Astrocyte (in vitro differentiated cells and primary cell): ENCODE results near the gene MARCHF4. TPM values are rescaled to one million over a fixed set of nuclear protein-coding genes. Genes with fewer than 3 reads are reported as not detected.

Experiments
- DNase-seq: peaks from one replicate; pipeline ENCODE4 v3.0.0-alpha.2; 2010; ENCODE audit warnings: low read depth
- FAIRE-seq: peaks from 2 replicates; lab custom pipeline; 2011; peaks lifted over from hg19 to GRCh38; lab: Jason Lieb, UNC
- H2AFZ ChIP-seq: 2 replicates; pipeline ENCODE4 v1.6.0; 2012; ENCODE audit warnings: low read depth, low read length, inconsistent platforms
- H3K27ac ChIP-seq: 2 replicates; pipeline ENCODE4 v1.5.1; 2011; ENCODE audit warnings: low read depth, low read length, inconsistent platforms
- H3K27me3 ChIP-seq: 2 replicates; pipeline ENCODE4 v1.6.0; 2011; ENCODE audit warnings: low read length, inconsistent platforms; ENCODE audit not compliant: insufficient read depth
- H3K36me3 ChIP-seq: 2 replicates; pipeline ENCODE4 v1.5.1; 2011; ENCODE audit warnings: low read length, inconsistent platforms; ENCODE audit not compliant: insufficient read depth
- H3K4me1 ChIP-seq: 2 replicates; pipeline ENCODE4 v1.5.1; 2011; ENCODE audit warnings: low read length, inconsistent platforms; ENCODE audit not compliant: insufficient read depth
- H3K4me2 ChIP-seq: 2 replicates; pipeline ENCODE4 v1.6.0; 2012; ENCODE audit warnings: low read length, inconsistent platforms
- H3K4me3 ChIP-seq: 2 replicates; pipeline ENCODE4 v1.5.1; 2011; ENCODE audit warnings: low read depth, mild to moderate bottlenecking, low read length, inconsistent platforms; ENCODE audit not compliant: insufficient read depth
- H3K79me2 ChIP-seq: 2 replicates; pipeline ENCODE4 v1.6.0; 2012; ENCODE audit warnings: mild to moderate bottlenecking, low read length, inconsistent platforms; ENCODE audit not compliant: insufficient read depth
- H3K9ac ChIP-seq: 2 replicates; pipeline ENCODE4 v1.6.0; 2012; ENCODE audit warnings: mild to moderate bottlenecking, low read length, inconsistent platforms
- H3K9me3 ChIP-seq: 2 replicates; pipeline ENCODE4 v1.5.1; 2012; ENCODE audit warnings: low read depth, mild to moderate bottlenecking, low read length, inconsistent platforms; ENCODE audit not compliant: insufficient read depth
- H4K20me1 ChIP-seq: 2 replicates; pipeline ENCODE4 v1.6.0; 2012; ENCODE audit warnings: low read length, inconsistent platforms; ENCODE audit not compliant: insufficient read depth
- H3K27ac Mint-ChIP-seq: one replicate; pipeline ENCODE4 v1.8.0; 2021; ENCODE audit warnings: mild to moderate bottlenecking, mixed read lengths; ENCODE audit not compliant: unreplicated experiment
- H3K27me3 Mint-ChIP-seq: one replicate; pipeline ENCODE4 v1.8.0; 2021; ENCODE audit warnings: low read depth, mixed read lengths; ENCODE audit not compliant: unreplicated experiment
- H3K36me3 Mint-ChIP-seq: one replicate; pipeline ENCODE4 v1.8.0; 2021; ENCODE audit warnings: low read depth, mixed read lengths; ENCODE audit not compliant: unreplicated experiment
- H3K4me1 Mint-ChIP-seq: one replicate; pipeline ENCODE4 v1.8.0; 2021; ENCODE audit warnings: low read depth, mixed read lengths; ENCODE audit not compliant: unreplicated experiment
- H3K4me3 Mint-ChIP-seq: one replicate; pipeline ENCODE4 v1.8.0; 2021; ENCODE audit warnings: mild to moderate bottlenecking, moderate library complexity, mixed read lengths; ENCODE audit not compliant: unreplicated experiment
- H3K9me3 Mint-ChIP-seq: one replicate; pipeline ENCODE4 v1.8.0; 2021; ENCODE audit warnings: mild to moderate bottlenecking, mixed read lengths; ENCODE audit not compliant: unreplicated experiment
- EZH2 ChIP-seq: IDR thresholded peaks from 2 replicates; pipeline ENCODE4 v1.6.1; 2012; ENCODE audit warnings: mild to moderate bottlenecking, low read length, inconsistent platforms; ENCODE audit not compliant: insufficient read depth
- total RNA-seq: library from RNA; stranded (reverse); gene quantifications from 2 replicates; pipeline ENCODE4 v1.2.1, GENCODE V29; 2021
- TF ChIP-seq, protein P1 (sequence below): IDR thresholded peaks from 2 replicates; pipeline ENCODE4 v1.5.1; 2011; ENCODE audit warnings: low read depth, mild to moderate bottlenecking, inconsistent platforms, low read length, moderate library complexity; ENCODE audit not compliant: insufficient read depth

The MARCHF4 gene
- total RNA-seq, 1 donor from 2014 or later: 42.8 TPM

DNA sequence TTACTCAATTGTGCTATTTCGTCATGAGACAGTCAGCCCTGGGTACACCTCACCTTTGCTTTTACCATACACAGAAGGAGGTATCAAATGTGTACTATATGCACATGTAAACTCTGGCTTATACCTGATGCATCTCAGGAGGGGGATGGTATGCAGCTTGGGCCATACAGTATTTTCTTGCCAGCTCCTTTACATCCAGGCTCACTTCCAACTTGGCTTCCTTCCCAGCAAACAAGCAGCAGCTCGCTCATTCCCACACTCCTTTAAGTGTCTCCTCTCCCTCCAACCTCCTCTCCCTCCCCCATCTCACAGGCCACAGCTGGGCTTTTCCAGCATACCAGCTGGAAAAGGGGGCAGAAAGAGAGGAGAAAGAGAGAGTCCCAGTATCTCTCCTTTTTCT, 9.6 kb downstream of the MARCHF4 start:
- Histone ChIP-seq H2AFZ (no peak overlapping the region), H3K4me2 (peak overlapping the region; percentile 32), H3K36me3 (peaks cover 2% of the 10 kb centered on the region), H3K27me3 (no peaks in the 10 kb centered on the region), H3K4me1 (peaks cover 8% of the 10 kb centered on the region), H3K9ac (no peak overlapping the region), H3K79me2 (peaks cover 34% of the 10 kb centered on the region), H3K27ac (no peak overlapping the region), H4K20me1 (peaks cover 35% of the 10 kb centered on the region), H3K4me3 (no peak overlapping the region), H3K9me3 (no peaks in the 10 kb centered on the region)
- FAIRE-seq: no peak
- no peak for TF ChIP-seq EZH2
- TF ChIP-seq, protein P1, sequence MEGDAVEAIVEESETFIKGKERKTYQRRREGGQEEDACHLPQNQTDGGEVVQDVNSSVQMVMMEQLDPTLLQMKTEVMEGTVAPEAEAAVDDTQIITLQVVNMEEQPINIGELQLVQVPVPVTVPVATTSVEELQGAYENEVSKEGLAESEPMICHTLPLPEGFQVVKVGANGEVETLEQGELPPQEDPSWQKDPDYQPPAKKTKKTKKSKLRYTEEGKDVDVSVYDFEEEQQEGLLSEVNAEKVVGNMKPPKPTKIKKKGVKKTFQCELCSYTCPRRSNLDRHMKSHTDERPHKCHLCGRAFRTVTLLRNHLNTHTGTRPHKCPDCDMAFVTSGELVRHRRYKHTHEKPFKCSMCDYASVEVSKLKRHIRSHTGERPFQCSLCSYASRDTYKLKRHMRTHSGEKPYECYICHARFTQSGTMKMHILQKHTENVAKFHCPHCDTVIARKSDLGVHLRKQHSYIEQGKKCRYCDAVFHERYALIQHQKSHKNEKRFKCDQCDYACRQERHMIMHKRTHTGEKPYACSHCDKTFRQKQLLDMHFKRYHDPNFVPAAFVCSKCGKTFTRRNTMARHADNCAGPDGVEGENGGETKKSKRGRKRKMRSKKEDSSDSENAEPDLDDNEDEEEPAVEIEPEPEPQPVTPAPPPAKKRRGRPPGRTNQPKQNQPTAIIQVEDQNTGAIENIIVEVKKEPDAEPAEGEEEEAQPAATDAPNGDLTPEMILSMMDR: no peak
- peaks cover 25% of the 10 kb centered on the region for H3K4me1 Mint-ChIP-seq
- peaks cover 21% of the 10 kb centered on the region for H3K36me3 Mint-ChIP-seq
- H3K9me3 Mint-ChIP-seq: no peaks in the 10 kb centered on the region
- no peaks in the 10 kb centered on the region for H3K27me3 Mint-ChIP-seq
- DNase-seq: peak; percentile 55
- H3K27ac Mint-ChIP-seq: peak overlapping the region; percentile 60
- peak overlapping the region; percentile 4 for H3K4me3 Mint-ChIP-seq

DNA sequence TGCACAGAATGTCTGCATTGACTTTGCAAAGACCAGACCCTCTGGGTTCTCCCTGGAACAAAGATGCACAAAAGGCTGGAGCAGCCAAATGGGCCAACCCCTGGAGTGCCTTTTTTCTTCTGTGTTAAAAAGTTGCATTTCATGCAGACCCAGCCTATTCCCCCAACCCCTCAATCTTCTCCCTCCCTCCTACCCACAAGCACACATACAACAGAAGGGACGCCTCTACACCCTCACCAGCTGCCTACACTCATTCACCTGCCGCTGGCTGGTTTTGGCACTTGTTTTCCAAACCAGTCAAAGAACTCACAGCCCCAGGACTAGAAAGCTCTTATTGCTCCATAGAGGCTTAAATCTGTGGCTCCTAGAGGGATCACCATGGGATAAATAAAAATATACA, 16.6 kb downstream of the MARCHF4 start:
- Histone ChIP-seq H3K4me1 (peaks cover 9% of the 10 kb centered on the region), H2AFZ (no peak overlapping the region), H3K4me2 (no peak overlapping the region), H3K79me2 (peaks cover 23% of the 10 kb centered on the region), H3K4me3 (no peak overlapping the region), H3K36me3 (peaks cover 2% of the 10 kb centered on the region), H4K20me1 (peaks cover 5% of the 10 kb centered on the region), H3K9me3 (no peaks in the 10 kb centered on the region), H3K27ac (no peak overlapping the region), H3K27me3 (no peaks in the 10 kb centered on the region), H3K9ac (no peak overlapping the region)
- no peak for DNase-seq
- Mint-ChIP-seq H3K27me3 (no peaks in the 10 kb centered on the region), H3K36me3 (peaks cover 25% of the 10 kb centered on the region), H3K4me1 (peaks cover 24% of the 10 kb centered on the region), H3K27ac (no peak overlapping the region), H3K9me3 (peaks cover 4% of the 10 kb centered on the region), H3K4me3 (no peak overlapping the region)
- TF ChIP-seq, protein P1: no peak
- TF ChIP-seq EZH2: no peak
- FAIRE-seq: no peak

DNA sequence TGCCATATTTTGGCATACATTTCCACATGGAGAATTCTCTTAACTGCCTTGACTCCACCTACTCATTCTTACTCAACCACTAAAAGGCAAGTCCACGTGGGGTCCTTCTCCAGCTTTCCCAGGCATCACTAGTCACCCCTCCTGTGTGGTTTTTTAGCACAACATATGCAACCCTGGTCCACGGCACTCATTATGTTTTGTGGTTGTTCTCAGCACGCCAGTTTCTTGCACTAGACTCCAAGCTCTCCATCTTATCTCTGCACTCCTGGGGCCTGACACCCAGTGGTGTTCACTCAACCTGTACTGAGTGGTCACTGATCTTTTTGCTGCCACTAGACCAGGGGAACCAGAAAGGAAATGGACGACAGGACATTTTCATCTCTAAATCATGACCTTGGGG, 18.0 kb downstream of the MARCHF4 start:
- Histone ChIP-seq H3K4me2 (no peak overlapping the region), H3K27ac (no peak overlapping the region), H3K9me3 (no peaks in the 10 kb centered on the region), H3K4me3 (no peak overlapping the region), H4K20me1 (peaks cover 15% of the 10 kb centered on the region), H3K9ac (no peak overlapping the region), H2AFZ (no peak overlapping the region), H3K27me3 (no peaks in the 10 kb centered on the region), H3K4me1 (peaks cover 21% of the 10 kb centered on the region), H3K36me3 (no peaks in the 10 kb centered on the region), H3K79me2 (peaks cover 30% of the 10 kb centered on the region)
- no peak for TF ChIP-seq EZH2
- TF ChIP-seq, protein P1: no peak
- Mint-ChIP-seq H3K9me3 (peaks cover 6% of the 10 kb centered on the region), H3K36me3 (peaks cover 18% of the 10 kb centered on the region), H3K4me1 (peaks cover 38% of the 10 kb centered on the region), H3K27ac (no peak overlapping the region), H3K4me3 (no peak overlapping the region), H3K27me3 (no peaks in the 10 kb centered on the region)
- DNase-seq (peak; percentile 65), FAIRE-seq (no peak)
